NCI-H82 treated with DMSO at 0.1 percent for 48 hours (cell line): ENCODE results near the gene PAPLN.

Experiments
- DNase-seq: peaks from one replicate; lab custom pipeline; 2025; ENCODE audit not compliant: unreplicated experiment; lab: John Stamatoyannopoulos, UW

PAPLN gene

DNA sequence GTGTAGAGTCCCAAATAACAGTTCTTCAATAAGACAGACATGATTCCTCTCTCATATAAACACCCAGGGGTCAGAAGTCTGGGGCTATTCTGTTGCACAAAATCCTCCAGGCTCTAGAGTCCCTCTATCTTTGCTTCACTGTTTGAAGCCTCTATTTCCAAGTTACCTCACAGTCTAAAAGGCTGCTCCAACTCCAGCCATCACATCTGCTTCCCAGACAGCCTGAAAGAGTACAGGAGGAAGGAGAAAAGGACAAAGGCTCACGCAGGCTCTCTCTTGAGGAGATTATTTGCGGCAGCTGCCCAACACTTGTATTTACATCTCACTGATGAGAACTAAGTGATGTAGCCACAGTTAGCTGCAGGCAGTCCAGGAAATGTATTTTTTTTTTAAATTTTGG lies 6.4 kb downstream of the PAPLN start:
- DNase-seq, result no peak

DNA sequence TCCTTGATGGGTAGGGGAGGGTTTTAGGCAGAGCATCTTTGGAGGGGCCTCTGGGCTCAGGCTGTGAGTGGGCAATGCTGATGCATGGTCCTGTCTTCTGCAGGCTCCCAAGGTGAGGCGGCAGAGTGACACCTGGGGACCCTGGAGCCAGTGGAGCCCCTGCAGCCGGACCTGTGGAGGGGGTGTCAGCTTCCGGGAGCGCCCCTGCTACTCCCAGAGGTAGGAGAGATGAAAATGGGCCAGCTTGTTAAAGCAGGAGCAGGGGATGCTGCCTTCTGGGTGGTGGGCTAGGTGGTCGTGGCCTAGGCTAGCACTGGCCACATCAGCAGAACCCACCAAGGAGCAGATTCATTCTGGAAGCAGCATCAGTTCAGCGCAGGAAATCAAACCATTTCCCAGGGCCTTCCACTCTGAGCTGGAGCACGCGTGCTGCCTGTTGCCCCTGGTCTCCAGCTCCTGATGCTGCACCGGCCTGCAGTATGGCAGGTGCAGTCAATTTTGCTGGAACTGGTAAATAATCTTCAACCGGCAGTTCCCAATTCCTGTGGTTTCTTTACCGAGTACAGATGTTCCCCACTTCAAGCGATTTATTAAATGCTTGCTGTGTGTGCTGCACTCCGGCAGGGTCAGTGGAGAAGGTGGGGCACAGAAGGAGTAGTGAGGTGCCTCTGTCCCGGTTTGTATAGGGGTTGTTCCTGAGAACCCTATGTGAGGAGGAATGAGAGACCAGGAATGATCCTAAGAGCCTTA lies 7.4 kb downstream of the PAPLN start:
- no peak for DNase-seq

DNA sequence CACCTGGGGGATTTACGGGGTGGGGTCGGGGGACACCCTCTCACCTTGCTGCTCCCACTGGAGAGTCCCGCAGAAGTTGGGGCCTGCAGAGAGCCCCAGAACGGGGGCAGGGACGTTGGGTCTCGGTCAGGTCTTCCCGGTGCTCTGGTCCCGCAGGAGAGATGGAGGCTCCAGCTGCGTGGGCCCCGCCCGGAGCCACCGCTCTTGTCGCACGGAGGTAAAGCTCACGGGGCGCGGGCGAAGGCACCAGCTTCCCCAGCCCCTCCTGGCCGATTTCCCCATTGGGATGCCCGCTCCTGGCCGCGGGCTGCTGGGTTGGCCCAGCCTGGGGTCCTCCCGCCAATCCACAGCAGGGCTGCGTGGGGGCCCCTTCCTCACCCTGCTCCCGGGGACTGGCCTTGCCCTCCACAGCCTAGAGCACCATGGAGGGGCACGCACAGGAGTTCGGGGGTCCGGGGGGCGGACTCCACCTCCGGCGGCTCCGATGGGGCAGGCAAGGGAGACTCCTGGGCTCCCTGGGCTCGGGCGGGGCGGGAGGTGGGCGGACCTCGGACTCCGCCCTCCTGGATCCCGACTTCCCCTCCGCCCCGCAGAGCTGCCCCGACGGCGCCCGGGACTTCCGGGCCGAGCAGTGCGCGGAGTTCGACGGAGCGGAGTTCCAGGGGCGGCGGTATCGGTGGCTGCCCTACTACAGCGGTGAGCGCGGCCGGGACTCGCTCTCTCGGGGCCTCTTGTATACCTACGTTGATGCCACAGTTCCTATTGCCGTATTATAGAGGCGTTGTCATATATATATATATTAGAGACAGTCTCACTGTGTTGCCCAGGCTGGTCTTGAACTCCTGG lies 8.4 kb downstream of the PAPLN start:
- peak; percentile 22 for DNase-seq

DNA sequence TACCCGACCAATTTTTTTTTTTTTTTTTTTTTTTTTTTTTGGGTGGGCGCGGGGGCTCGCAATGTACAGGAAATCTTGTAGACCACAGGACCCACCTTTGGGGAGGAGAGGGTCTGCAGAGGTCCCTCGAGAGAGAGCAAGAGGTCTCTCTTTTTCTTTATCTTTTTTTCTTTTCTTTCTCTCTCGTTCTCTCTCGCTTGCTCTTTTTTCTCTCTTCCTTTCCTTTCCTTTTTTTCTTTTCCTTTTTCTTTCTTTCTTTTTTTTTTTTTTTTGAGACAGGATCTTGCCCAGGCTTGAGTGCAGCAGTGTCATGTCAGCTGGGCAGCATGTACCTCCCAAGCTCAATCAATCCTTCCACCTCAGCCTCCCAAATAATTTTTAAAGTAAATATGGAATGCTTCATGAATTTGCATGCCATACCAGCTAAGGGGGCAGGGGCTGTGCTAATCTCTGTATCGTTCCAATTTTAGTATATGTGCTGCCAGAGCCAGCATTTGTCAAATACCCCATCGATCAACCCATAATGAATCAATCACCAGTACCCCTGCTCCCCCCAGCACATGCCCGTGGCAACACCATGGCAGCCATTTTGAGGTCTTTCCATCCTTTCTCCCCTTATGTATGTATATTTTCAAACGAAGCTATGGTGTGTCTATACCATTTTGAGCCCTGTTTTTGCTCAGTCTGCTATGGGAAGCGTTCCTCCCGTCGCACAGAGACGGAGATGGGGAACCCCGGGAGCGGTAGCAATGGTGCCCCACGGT lies 9.3 kb downstream of the PAPLN start:
- DNase-seq, result no peak

DNA sequence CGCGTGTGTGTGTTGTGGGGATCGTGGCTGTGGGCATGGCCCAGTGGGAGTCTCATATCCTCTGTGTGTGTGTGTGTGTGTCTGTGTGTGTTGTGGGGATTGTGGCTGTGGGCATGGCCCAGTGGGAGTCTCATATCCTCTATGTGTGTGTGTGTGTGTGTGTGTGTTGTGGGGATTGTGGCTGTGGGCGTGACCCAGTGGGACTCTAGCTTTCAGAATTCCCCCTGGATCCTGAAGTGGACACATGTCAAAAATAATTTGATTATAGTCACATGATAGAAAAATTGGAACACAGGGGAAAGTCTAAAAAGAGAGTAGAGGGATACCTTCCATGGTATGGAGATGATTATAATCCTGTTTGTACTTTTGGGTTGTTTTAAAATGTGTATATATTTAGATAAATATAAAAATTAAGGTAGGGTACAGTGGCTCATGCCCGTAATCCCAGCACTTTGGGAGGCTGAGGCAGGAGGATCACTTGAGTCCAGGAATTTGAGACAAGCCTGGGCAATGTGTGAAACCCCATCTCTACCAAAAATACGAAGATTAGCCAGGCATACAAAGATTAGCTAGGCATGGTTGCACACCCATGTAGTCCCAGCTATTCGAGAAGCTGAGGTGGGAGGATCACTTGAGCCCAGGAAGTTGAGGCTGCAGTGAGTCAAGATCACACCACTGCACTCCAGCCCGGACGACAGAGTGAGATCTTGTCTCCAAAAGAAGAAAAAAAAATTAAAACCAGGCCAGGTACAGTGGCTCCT lies 11.0 kb downstream of the PAPLN start:
- no peak for DNase-seq

DNA sequence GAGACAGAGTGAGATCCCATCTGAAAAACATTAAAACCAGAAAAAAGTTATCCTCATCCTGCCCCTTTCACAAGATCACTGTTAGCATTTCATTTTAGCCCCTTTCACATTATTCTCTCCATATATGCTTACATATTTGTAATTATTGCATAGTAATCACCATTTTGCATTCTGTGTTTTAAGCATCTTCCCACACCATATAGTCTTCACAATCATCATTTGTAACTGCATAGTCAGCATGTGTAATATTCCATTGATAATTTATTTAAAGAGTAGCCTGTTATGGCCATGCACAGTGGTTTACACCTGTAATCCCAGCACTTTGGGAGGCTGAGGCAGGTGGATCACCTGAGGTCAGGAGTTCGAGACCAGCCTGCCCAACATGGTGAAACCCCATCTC lies 11.8 kb downstream of the PAPLN start:
- no peak for DNase-seq

DNA sequence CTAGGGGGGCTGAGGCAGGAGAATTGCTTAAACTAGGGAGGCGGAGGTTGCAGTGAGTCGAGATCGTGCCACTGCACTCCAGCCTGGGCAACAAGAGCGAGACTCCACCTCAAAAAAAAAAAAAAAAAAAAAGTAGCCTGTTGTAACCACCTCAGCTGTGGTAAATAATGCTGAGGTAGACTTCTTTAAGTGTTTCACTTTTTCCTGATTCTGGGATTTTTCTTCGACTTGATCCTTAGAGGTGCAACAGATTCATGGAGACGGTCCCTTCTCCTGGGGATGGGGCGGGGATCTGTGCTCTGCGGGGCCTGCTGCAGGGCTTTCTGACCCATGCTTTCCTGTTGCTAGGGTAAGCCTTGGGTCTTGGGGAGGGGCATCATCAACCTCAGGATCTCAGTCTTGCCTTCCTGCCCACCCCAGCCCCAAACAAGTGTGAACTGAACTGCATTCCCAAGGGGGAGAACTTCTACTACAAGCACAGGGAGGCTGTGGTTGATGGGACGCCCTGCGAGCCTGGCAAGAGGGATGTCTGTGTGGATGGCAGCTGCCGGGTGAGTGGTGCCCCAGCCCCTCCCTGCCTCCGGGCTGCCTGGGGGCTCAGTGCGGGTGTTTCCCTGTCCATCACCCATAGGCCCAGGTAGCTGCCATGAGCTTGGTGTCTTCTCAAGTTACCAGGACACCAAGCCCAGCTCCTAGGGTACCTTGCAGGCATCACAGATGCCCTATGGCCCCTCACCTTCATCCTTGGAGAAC lies 12.4 kb downstream of the PAPLN start:
- DNase-seq, result no peak

DNA sequence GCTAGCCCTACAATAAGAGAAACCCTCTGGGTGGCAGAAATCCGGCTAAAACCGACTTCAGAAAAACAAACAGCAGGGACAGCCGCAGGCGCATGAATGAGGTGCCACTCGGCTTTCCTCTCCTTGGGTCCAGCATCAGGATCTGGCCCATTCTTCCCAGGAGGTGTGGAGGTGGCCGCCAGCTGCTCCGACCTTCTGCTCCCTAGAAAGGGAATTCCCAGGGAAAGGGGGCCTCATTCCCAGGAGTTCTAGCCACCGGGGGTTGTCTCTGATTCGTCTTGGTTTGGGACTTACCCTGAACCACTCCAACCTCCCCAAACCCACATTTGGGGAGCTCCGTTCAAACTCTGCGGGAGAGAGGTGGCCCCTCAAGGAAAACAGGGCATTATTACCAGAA lies 13.0 kb downstream of the PAPLN start:
- no peak for DNase-seq

DNA sequence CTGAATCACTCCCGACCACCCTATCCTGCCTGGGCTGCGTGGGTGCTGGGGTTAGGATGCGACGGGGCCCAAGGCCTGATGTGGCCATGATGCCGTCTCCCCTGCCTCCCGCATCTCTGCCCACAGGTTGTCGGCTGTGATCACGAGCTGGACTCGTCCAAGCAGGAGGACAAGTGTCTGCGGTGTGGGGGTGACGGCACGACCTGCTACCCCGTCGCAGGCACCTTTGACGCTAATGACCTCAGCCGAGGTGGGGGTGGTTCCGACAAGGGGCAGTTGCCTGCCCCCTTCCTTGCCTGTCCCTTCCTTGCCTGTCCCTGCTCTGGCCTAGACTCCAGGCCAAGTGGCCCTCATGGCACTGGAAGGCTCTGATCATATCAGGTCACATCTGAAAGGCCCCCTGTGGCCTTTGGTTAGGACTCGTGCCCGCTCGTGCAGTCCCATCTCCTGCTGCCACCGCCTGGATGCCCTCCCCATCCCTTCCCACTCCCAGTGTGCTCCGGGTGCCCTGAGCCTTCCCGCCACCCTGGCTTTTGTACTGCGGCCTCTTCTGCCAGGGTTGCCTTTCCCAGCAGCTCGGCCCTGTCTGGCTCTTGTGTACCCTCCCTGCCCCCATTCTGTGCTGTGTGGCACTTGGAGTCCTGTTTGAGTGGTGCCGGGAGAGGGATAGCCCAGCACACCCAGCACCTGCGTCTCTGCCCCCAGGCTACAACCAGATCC lies 13.6 kb downstream of the PAPLN start:
- DNase-seq, result no peak

DNA sequence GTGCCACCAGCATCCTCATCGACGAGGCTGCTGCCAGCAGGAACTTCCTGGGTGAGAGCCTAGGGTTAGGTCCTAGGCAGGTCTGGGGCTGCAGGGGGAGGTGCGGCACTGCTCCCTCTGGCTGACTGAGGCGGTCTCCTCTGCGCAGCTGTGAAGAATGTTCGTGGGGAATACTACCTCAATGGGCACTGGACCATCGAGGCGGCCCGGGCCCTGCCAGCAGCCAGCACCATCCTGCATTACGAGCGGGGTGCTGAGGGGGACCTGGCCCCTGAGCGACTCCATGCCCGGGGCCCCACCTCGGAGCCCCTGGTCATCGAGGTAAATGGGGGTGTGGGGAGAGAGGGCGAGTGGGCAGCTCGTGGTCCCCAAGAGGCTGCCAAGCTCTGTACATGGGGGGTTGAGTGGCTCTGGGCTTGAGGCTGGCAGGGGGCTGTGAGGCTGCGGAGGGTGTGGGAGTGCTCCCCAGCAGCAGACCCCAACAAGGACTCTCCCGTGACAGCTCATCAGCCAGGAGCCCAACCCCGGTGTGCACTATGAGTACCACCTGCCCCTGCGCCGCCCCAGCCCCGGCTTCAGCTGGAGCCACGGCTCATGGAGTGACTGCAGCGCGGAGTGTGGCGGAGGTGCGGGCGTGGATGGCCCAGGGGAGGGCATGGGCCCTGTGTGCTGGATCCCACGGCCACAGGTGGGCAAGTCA lies 14.4 kb downstream of the PAPLN start:
- no peak for DNase-seq

DNA sequence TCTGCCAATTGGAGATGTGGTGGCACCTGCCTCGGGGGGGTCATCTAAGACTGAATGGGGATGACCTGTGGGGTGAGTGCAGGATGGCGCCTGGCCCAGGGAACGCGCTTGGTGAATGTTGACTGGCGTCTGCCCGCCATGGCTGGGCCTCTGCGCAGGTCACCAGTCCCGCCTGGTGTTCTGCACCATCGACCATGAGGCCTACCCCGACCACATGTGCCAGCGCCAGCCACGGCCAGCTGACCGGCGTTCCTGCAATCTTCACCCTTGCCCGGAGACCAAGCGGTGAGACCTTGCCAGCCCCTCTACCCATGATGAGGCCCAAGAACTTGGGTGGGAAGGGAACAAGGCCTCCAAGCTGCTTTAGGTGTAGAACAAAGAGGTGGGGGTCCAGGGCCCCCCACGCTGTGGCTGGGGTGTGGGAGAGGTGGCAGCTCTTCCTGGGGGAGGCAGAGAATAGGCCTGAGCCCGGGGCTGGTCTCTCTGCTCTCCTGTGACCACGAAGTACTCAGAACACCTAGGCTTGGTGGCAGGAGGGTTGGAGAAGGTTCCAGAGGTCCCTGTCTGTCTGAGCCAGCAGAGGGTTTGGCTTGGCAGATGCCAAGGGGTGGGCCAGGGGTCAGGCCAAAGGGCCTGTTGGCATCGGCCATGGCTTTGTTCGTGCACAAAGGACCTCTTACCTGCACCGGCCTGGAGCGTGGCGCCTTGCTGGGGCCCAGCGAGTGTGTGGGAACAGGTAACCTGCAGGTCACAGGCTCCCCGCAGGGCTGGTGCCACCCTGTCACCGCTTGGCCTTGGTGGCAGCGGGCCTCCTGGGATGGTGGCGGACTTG lies 15.4 kb downstream of the PAPLN start:
- DNase-seq, result no peak

DNA sequence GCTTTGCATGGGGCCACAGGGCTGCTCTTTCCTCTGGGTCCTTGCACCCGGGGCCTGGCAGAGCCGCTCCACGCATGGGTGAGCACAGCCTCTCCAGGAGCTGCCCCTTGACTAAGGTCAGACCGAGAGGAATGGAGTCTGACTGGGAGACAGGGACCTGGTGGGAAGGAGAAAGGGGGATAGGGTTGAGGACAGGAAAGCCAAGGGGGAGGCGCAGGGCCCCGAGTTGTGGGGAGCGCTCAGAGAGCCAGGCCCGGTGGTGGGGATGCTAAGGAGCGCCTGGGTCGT lies 16.0 kb downstream of the PAPLN start:
- no peak for DNase-seq

DNA sequence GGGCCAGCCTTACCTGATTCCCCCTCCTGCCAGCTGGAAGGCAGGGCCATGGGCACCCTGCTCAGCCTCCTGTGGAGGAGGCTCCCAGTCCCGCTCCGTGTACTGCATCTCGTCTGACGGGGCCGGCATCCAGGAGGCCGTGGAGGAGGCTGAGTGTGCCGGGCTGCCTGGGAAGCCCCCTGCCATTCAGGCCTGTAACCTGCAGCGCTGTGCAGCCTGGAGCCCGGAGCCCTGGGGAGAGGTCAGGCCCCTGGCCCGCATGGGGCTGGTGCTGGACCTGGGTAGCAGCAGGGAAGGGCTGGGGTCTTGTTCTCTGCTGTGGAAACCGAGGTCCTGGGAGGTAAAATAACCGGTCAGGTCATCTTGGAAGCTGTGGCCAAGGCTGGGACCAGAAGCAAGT lies 16.4 kb downstream of the PAPLN start:
- DNase-seq, result no peak

DNA sequence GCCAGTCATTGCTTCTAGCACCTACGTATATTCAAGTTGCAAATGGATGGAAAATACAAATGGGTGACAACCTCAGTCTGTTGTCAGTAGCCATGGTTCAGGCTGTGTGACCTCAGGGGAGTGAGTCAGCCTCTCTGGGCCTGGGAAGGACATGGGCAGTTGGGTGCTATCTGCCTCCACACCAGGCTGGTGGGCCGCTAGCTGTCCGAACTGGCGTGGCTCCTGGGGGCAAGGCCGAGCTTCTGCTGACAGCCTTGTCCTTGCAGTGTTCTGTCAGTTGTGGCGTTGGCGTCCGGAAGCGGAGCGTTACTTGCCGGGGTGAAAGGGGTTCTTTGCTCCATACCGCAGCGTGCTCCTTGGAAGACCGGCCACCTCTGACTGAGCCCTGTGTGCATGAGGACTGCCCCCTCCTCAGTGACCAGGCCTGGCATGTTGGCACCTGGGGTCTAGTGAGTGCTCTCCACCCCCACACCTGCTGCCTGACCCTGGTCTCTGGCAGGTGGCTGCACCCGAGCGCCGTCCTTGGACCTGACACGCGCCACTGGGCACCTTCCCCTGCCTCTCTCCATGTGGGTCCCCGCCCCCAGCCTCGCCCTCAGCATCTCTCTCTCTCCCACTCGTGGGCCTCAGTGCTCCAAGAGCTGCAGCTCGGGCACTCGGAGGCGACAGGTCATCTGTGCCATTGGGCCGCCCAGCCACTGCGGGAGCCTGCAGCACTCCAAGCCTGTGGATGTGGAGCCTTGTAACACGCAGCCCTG lies 17.1 kb downstream of the PAPLN start:
- DNase-seq, result no peak

DNA sequence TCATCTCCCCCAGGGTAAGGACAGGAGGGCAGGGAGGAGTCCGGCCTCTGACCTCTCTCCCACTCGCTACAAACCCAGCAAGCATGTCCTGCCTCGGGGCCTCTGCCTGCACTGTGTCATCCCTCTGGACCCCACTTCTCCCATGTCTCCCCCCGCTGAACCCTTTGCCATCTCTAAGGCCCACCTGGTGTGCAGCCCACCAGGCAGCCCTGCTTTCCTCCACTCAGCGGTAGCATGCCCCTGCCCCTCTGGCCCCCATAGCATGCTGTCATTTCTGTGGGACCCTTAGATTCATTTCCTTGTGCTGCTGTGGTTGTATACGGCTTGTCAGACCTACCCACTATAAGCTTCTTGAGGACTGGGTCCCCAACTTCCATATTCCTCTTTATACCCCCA lies 17.7 kb downstream of the PAPLN start:
- DNase-seq, result no peak

DNA sequence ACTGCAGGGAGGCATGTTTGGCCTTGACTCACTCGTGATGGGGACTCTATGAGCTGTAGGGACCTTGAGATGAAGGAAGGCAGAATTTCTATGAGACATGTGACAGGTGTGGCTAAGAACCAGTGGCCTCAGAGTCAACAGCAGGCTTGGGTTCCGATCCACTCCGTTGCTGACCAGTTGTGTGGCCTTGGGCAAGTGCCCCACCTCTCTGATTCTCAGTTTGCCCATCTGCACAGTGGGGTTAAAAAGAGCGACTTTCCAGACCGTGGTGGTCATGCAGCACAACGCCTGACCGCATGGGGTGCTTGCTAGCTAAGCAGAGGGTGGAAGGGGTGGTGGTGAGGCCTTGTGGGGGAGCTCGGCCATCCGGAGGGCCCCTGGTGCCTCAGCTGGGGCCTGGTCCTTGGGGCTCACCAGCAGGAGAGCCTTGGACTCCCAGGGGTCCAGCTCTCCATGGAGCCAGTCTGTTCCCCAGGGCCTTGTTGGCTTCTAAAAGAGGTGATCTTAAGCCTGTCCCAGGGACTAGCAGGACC lies 18.5 kb downstream of the PAPLN start:
- DNase-seq, result no peak

DNA sequence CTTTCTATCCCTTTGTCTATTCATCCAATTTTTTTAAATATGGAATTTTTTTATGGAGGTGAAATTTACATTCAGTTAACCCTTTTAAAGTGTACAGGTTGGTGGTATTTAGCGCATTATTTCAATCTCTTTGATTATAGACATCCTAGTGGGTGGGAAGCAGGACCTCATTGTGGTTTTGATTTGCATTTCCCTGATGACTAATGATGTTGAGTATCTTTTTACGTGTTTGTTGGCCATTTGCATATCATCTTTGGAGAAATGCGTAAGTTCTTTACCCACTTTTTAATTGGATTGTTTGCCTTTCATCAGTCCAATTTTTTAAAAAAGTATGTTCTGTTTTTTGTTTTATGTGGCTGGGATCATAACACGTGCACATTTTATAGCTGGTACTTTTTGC lies 20.8 kb downstream of the PAPLN start:
- no peak for DNase-seq
